ENCODE data around the gene CENPT.

DNA sequence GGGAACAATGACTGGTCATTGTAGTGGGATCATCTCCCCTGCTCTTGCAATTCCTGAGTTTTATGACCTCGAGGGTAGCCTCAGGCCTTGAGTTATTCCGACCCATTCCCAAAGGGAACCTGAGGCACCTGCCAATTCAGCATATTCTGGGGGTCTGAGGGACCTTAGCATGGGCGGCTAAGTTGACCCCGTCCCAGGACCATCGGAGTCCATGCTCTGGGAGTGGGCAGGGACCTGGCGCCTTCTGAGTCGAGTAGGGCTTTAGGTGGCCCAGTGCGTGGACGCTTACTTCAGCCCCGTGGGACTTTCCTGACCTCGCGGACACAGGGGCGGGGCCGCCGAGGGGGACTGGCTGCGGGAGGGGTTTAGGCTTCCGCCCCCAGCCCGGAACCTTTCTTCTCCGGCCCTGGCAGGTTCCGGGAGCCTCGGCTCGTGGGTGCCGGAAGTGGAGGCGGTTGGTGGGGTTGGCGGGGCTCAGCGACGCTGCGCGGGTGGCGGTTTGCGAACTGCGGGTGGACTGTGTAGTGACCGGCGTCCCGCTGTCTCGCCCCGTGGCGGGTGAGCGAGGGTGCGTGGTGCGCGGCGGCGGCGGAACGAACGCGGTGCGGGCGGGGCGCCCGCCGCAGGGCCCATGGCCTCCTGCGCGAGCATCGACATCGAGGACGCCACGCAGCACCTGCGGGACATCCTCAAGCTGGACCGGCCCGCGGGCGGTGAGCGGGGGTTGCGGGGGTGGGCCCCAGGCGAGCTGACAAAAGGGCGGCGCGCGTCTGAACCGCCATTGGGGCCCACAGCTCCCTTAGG lies 25.3 kb upstream of the CENPT start, which contains the start of gene EDC4:
- TF ChIP-seq CTCF (IDR thresholded peaks at IDR 0.05 in 2 of 3, conservative IDR thresholded peaks at IDR 0.05 in 1 of 3; ENCODE audit: control insufficient read depth in 2 of 3, extremely low read depth in 1 of 3, insufficient read depth in 1 of 3, low read depth in 3 of 3, low read length in 3 of 3), result no peak
- peak; percentile 39; the same call in 1 of the 2 replicates for TF ChIP-seq FOXK2 (IDR thresholded peaks at IDR 0.05)
- TF ChIP-seq PML (IDR thresholded peaks at IDR 0.05; ENCODE audit: low read length), result peak; percentile 91; the same call in 1 of the 2 replicates
- no peak for TF ChIP-seq EP300 (IDR thresholded peaks at IDR 0.05; ENCODE audit: borderline replicate concordance in 1 of 2, control insufficient read depth in 1 of 2, low read depth in 2 of 2, low read length in 2 of 2)
- TF ChIP-seq RBBP5 (conservative IDR thresholded peaks at IDR 0.05), result no peak
- TF ChIP-seq ZBTB11 (CRISPR knock-in tag; IDR thresholded peaks at IDR 0.05), result peak; percentile 95
- peak; percentile 31 to 91; a peak in 3 of 4 replicates for TF ChIP-seq SRF (IDR thresholded peaks at IDR 0.05; ENCODE audit: low read depth in 2 of 2, low read length in 2 of 2)
- no peak; the same call in 1 of the 2 replicates for TF ChIP-seq ZBED1 (IDR thresholded peaks at IDR 0.05; ENCODE audit: borderline replicate concordance)

All from GM12878 (cell line).